Stomach (tissue), 9 donors: Measurements from ENCODE around the gene PALLD. TPM values are rescaled to one million over a fixed set of nuclear protein-coding genes. Genes with fewer than 3 reads are reported as not detected.

Experiments used
- DNase-seq, 2 donors: peaks; one replicate each; pipeline versions ENCODE4 v3.0.0 to v3.0.0-alpha.2; 2013 to 2019
- H3K27ac ChIP-seq, 5 donors: fragments of 200-600 bp in 4 of 5; sonication (generic) in 4 of 5; one replicate each; pipeline ENCODE4 v1.5.1; 2013 to 2019; ENCODE audit warnings: mild to moderate bottlenecking in 1 of 5, moderate library complexity in 1 of 5
- H3K27me3 ChIP-seq, 3 donors: fragments of 200-600 bp; sonication (generic); one replicate each; pipeline ENCODE4 v1.5.1; 2017 to 2019; ENCODE audit warnings: mixed run types in 1 of 3
- H3K36me3 ChIP-seq, 4 donors: fragments of 200-600 bp; sonication (generic); 1 replicate in 3 of 4; 2 replicates in 1 of 4; pipeline ENCODE4 v1.5.1; 2016 to 2019
- H3K4me1 ChIP-seq, 4 donors: fragments of 200-600 bp; sonication (generic); one replicate each; pipeline ENCODE4 v1.5.1; 2016 to 2019
- H3K4me3 ChIP-seq, 4 donors: fragments of 200-600 bp; sonication (generic) in 3 of 4; one replicate each; pipeline ENCODE4 v1.5.1; 2016 to 2019; ENCODE audit warnings: mild to moderate bottlenecking in 1 of 4
- H3K9me3 ChIP-seq, 4 donors: fragments of 200-600 bp; sonication (generic); one replicate each; pipeline ENCODE4 v1.5.1; 2016 to 2019
- CTCF ChIP-seq, 7 experiments: fragments of 450-650 bp in 4 of 7; fragments of 200-600 bp in 3 of 7; sonication (generic) in 3 of 7; IDR thresholded peaks; one replicate each; pipeline ENCODE4 v1.5.1; 2016 to 2019; ENCODE audit warnings: antibody characterized with exemption in 7 of 7, control low read depth in 2 of 7, mild to moderate bottlenecking in 1 of 7
- EP300 ChIP-seq: sonication (generic); formaldehyde crosslinking; IDR thresholded peaks from one replicate; pipeline ENCODE4 v1.6.1; 2017; ENCODE audit warnings: antibody characterized with exemption
- POLR2A ChIP-seq, 4 donors: fragments of 450-650 bp; IDR thresholded peaks; one replicate each; pipeline ENCODE4 v1.6.1; 2016; ENCODE audit warnings: antibody characterized with exemption in 4 of 4, control low read depth in 2 of 4, mild to moderate bottlenecking in 1 of 4, moderate library complexity in 1 of 4
- POLR2AphosphoS5 ChIP-seq, 3 donors: sonication (generic); formaldehyde crosslinking; IDR thresholded peaks; one replicate each; pipeline ENCODE4 v1.6.1; 2016; ENCODE audit warnings: antibody characterized with exemption in 3 of 3
- WGBS, 5 donors: extraction: QIAGEN DNeasy Blood & Tissue Kit in 3 of 5; methylation state at CpG; one replicate each; pipeline versions ENCODE4 v1.1.5 to v1.1.7; 2013 to 2018; 5-methylcytosine and 5-hydroxymethylcytosine counted together
- intact Hi-C: fragments of 100-400 bp; cut with DNase I; formaldehyde crosslinking; loops from one replicate; pipeline ENCODE4 v1.15.1; 2023; ENCODE audit warnings: low total_unique reads
- polyA plus RNA-seq, 3 donors: library from polyadenylated mRNA; stranded (reverse); fragments of 200-250 nt; gene quantifications; one replicate each; pipeline ENCODE4 v1.2.3, GENCODE V29; 2013
- total RNA-seq, 5 donors: library from RNA; depleted of rRNA; stranded (reverse); fragments of >200 nt; gene quantifications; one replicate each; pipeline versions ENCODE4 v1.1.0 to v1.2.3, GENCODE V29; 2014 to 2016
- donor health status: healthy with polysubstance abuse.
- donor health status: Bipolar disorder and iron deficiency.
- donor health status: healthy.

PALLD gene
- total and polyA plus RNA-seq, 8 donors: 75.9 to 984 (median 206) TPM

GRCh38 chr4:168592676-168593075 is 95.8 kb downstream of the PALLD start:
- H3K9me3 ChIP-seq: no peaks in the 10 kb centered on the region
- peaks cover 0 to 2% (median 0%) of the 10 kb centered on the region in 4 donors for H3K4me1 ChIP-seq
- intact Hi-C loops: no loop called here
- no peak for DNase-seq
- 69 to 90% (median 79%) methylated on average over 1 of the region's 1 CpG for WGBS, 5 donors
- H3K4me3 ChIP-seq: no peak overlapping the region
- TF ChIP-seq POLR2AphosphoS5 (IDR thresholded peaks at IDR 0.05) (no peak), EP300 (no peak)
- no peaks in the 10 kb centered on the region for H3K27me3 ChIP-seq
- H3K27ac ChIP-seq: no peak overlapping the region
- H3K36me3 ChIP-seq: no peaks in the 10 kb centered on the region

GRCh38 chr4:168593399-168593798 is 96.5 kb downstream of the PALLD start:
- Histone ChIP-seq H3K27ac (no peak overlapping the region), H3K4me1 (no peaks in the 10 kb centered on the region), H3K36me3 (no peaks in the 10 kb centered on the region), H3K9me3 (no peaks in the 10 kb centered on the region), H3K27me3 (no peaks in the 10 kb centered on the region), H3K4me3 (no peak overlapping the region)
- intact Hi-C loops: no loop called here
- WGBS, 5 donors: 61 to 73% (median 69%) methylated on average over 4 of the region's 4 CpGs
- no peak for DNase-seq
- TF ChIP-seq EP300 (no peak), POLR2AphosphoS5 (IDR thresholded peaks at IDR 0.05) (no peak), POLR2A (IDR thresholded peaks at IDR 0.05) (no peak), CTCF (IDR thresholded peaks at IDR 0.05) (no peak)

GRCh38 chr4:168594121-168594520 is 97.3 kb downstream of the PALLD start:
- intact Hi-C loops: no loop called here
- DNase-seq: no peak
- Histone ChIP-seq H3K27ac (no peak overlapping the region), H3K4me1 (no peaks in the 10 kb centered on the region), H3K27me3 (no peaks in the 10 kb centered on the region), H3K4me3 (no peak overlapping the region), H3K36me3 (no peaks in the 10 kb centered on the region), H3K9me3 (no peaks in the 10 kb centered on the region)
- WGBS, 5 donors: 80 to 90% (median 88%) methylated on average over 5 of the region's 5 CpGs
- TF ChIP-seq POLR2A (IDR thresholded peaks at IDR 0.05) (no peak), CTCF (IDR thresholded peaks at IDR 0.05) (no peak), EP300 (no peak), POLR2AphosphoS5 (IDR thresholded peaks at IDR 0.05) (no peak)

GRCh38 chr4:168598191-168598590 is 101.3 kb downstream of the PALLD start:
- Histone ChIP-seq H3K4me1 (no peaks in the 10 kb centered on the region), H3K4me3 (no peak overlapping the region), H3K9me3 (no peaks in the 10 kb centered on the region), H3K27ac (no peak overlapping the region), H3K36me3 (no peaks in the 10 kb centered on the region), H3K27me3 (no peaks in the 10 kb centered on the region)
- TF ChIP-seq POLR2AphosphoS5 (IDR thresholded peaks at IDR 0.05): no peak
- no peak for TF ChIP-seq POLR2A (IDR thresholded peaks at IDR 0.05)
- TF ChIP-seq EP300: no peak
- no peak for TF ChIP-seq CTCF (IDR thresholded peaks at IDR 0.05)
- WGBS, 5 donors: 63 to 95% (median 80%) methylated on average over 1 of the region's 1 CpG
- DNase-seq: no peak
- intact Hi-C loops: no loop called here

GRCh38 chr4:168600796-168601583 is 104.1 kb downstream of the PALLD start:
- TF ChIP-seq CTCF (IDR thresholded peaks at IDR 0.05) (no peak), EP300 (no peak), POLR2A (IDR thresholded peaks at IDR 0.05) (no peak), POLR2AphosphoS5 (IDR thresholded peaks at IDR 0.05) (no peak)
- intact Hi-C loops: no loop called here
- Histone ChIP-seq H3K36me3 (no peaks in the 10 kb centered on the region), H3K27ac (no peak overlapping the region), H3K4me1 (peaks cover 0 to 13% (median 11%) of the 10 kb centered on the region in 4 donors), H3K4me3 (no peak overlapping the region), H3K9me3 (no peaks in the 10 kb centered on the region), H3K27me3 (no peaks in the 10 kb centered on the region)
- WGBS, 5 donors: 78 to 86% (median 85%) methylated on average over 5 of the region's 5 CpGs
- DNase-seq: no peak
